HG02870 (cell line): Measurements from ENCODE around the gene UBE2QL1.

ENCODE experiments used
- ATAC-seq: cut with Tn5 transposase; IDR thresholded peaks from one replicate; pipeline ENCODE4 v1.9.1; 2021; ENCODE audit warnings: mild to moderate bottlenecking, moderate library complexity; ENCODE audit not compliant: unreplicated experiment

UBE2QL1 gene, protein sequence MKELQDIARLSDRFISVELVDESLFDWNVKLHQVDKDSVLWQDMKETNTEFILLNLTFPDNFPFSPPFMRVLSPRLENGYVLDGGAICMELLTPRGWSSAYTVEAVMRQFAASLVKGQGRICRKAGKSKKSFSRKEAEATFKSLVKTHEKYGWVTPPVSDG

DNA sequence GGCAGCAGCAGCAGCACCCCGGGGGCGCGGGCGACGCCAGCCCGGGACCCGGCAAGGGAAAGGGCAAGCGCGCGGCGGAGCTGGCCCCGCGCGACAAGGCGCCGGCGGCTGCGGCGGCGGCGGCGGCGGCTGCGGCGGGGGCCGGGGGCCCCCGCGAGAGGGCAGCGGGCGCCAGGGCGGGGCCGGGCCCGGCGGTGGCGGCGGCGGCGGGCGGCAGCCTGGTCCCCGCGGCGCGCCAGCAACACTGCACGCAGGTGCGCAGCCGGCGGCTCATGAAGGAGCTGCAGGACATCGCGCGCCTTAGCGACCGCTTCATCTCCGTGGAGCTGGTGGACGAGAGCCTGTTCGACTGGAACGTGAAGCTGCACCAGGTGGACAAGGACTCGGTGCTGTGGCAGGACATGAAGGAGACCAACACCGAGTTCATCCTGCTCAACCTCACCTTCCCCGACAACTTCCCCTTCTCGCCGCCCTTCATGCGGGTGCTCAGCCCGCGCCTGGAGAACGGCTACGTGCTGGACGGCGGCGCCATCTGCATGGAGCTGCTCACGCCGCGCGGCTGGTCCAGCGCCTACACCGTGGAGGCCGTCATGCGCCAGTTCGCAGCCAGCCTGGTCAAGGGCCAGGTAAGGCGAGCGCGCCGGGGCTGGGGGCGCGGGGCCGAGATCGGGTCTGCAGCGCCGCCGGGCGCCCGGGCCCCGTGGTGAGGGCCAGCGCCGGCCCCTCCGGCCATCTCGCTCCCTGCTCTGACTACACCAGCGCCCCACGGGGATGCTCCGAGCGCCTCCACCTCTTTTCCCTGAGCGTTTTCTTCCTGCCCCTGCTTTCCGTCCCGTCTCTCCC is at the start of gene UBE2QL1:
UBE2QL1 (plus strand) TSS at position 238 of the 843 bp plus-strand sequence; CDS start at position 273, 35 bp downstream.
- peak; percentile 50 for ATAC-seq

DNA sequence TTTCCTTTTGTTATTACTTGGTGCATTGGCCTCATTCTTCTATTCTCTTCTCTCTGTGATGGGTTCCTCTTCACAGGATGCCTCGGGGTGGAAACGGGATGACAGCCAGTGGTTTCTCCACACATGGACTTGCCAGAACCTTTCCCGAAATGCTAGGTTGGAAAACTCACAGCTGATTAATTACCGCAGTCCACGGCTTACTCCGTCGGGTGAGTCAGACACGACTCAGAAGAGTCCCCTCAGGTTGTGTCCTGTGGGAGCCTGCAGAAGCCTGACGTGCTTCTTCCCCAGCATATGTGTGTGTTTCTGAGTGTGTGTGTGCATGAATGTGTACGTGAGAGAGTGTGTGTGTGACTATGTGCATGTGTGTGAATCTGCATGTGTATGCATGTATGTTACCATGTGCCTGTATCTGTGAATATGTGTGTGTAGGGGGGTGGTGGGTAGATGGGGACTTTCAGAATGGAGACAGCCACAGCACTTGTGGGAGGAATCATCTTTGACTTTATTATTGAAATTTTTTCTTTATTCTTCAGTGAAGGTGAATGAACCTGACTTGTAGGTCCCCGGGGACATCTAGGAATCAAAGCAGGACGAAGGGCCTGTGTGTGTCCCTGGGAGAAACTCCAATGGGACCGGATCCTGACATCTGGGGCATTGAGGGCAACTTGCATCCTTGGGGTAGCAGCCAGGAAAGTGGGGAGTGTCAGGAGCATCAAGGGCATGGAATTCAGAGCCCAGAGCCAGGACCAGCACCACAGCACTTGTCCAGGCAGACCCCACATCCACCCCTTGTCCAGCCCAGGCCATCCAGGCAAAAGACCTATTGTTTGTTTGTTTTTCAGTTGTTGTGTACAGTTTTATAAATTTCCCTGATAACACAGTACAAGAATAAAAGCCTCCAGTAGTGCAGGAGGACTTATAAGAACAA is 48.4 kb upstream of the UBE2QL1 start:
- no peak for ATAC-seq

DNA sequence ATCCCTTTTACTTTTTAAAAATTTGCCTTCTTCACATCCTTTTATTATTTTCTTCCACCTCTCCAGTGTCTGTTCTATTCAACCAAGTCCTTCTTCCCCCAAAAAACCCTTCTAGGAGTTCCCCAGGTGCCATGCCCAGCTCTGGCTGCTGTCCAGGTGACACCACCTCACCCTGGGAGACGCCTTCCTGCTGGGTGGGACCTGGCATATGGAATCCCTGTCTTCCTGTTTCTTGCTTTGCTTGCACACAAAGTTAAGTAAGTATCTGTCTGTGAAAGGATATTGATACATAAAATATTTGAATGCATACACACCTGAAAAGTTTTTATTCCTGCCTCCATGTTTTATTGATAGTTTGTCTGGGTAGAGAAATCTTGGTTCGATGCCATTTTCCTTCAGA is 47.2 kb upstream of the UBE2QL1 start:
- no peak for ATAC-seq

DNA sequence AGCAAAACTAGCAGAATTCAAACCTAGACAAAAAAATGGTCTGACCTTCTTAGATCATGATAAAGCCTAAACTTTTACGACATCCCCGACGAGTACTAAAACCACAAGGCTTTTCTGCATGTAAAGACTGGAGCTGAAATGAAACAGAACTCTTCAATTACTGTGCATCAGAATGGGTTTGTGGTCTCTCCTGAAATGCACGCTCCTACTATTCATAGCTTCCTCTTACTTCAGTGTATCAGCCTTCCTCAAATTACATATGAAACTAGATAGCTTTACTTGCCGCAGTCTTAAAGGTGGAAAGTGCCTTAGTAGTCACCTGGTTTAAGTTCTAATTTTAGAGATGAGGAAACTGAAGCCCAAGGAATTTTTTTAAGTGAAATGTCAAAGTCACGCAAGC is 45.7 kb upstream of the UBE2QL1 start:
- peak; percentile 87 for ATAC-seq

DNA sequence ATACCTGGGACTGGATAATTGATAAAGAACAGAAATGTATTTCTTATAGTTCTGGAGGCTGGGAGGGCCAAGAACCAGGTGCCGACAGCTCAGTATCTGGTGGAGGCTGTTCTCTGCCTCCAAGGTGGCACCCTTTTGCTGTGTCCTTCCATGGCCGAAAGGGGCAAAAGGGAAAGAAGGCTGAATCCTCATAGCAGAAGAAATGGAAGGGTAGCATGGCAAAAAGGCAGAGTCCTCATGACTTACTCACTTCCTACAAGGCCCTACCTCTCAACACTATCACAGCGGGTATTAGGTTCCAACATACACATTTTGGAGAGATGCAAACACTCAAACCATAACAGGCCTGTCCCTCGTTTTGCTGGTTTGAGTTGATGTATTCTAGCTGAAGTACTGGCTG is 45.2 kb upstream of the UBE2QL1 start:
- no peak for ATAC-seq

DNA sequence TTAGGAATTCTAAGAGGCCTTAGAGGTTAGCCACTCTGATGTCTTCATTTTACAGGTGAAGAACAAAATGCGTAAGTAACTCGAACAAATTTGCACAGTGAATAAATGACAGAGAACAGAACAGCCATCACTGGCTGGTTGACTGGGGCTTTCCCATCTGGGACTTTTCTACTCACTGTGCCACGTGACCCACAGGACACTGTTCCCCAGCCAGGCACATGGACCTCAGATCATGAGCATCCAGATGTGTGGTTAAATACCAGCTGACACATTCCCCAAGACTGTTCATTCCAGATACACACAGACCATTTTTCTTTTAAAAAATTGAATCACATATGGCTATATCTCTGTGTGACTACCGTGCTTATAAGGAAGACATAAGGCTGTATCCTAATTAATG is 44.5 kb upstream of the UBE2QL1 start:
- ATAC-seq: peak; percentile 58

DNA sequence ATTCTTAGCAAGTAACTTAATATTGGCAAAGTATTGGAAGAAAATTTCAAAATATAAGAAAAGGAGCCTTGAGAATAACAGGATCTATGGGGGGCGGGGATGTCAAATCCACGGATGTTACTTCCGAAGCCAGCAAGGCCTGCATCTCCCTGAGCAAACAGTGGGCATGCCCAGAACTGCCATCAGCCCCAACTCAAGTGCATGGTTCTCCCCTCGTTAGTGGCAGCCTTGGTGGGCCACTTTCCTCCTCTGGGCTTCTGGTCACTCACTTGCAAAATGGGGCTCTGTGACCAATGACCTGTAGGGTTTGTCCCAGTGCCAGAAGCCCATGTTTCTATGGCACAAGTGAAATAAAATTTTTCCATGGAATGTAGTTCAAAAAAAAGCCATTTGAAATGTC is 43.1 kb upstream of the UBE2QL1 start:
- ATAC-seq: no peak

DNA sequence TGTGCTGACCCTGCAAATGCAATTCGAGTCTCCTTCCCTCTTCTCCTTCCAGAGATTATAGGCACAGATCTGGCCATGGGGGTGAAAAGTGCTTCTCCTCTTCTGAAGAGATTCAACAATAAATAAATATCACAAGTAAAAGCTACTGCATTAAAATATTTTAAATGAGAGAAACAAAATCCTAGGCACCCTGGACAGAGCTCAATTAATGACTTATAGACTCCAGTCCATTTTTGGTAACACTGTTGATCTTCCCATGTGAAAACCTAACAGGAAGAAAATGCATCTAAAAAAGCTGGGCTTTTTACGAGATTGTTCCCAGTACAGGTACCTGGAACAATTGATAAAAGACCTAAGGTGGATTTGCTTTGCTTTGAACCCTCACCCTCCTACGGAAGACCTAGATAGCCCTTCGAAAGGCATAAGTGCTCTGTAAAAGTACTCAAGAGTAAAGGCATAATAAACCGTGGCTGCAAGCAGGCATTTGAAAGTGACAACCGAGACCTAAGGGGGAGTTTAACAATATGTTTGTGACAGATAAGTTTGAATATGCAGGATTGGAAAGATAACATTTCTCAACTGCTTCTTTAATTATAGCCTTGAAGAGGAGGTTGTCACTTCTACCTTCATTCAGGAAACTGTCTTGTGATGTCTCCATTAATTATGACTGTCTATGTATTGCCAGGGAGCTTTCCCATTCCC is 41.0 kb upstream of the UBE2QL1 start:
- no peak for ATAC-seq

DNA sequence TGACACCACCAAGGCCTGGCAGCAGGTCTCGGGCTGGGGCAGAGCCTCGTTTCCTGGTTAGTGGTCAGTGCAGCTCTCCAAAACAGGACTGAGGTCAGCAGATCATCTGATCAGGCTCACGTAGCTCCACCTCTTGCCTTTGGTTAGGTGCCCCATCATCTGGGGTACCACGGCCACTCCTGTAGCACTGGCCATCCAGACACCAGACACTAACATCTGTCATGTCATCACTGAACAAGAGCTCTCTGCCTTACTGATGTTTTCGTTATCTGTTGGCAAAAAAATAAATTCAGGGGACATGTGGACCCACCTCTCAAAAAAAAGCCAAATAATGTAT is 40.4 kb upstream of the UBE2QL1 start:
- no peak for ATAC-seq

DNA sequence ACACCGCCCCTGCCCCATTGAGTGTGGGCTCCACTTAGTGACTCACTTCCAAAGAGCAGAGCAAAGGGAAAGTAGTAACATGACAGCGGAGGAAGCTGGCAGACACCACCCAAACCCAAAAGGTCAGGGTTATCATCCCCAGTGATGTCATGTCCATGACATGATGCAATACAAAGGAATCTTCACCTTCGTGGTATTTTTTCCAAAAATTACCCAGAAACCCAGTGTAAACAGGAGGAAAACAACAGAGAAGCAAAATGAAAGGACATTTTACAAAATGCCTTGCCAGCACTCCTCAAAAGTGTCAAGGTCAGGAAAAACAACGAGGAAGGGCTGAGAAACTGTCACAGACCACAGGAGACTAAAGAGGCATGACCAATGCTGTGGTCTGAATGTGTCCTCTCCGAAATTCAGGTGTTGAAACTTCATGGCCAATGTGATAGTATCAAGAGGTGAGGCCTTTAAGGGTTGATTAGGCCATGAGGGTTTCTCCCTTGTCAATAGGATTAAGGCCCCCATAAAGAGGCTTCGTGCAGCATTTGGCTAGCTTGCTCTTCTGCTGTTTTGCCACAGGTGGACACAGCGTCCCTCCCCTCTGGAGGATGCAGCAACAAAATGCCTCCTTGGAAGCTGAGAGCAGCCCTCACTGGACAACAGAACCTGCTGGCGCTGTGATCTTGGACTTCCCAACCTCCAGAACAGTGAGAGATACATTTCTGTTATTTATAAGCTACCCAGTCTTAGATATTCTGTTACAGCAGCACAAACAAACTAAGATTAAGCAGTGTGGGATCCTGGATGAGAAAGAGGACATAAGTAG is 39.8 kb upstream of the UBE2QL1 start:
- no peak for ATAC-seq

DNA sequence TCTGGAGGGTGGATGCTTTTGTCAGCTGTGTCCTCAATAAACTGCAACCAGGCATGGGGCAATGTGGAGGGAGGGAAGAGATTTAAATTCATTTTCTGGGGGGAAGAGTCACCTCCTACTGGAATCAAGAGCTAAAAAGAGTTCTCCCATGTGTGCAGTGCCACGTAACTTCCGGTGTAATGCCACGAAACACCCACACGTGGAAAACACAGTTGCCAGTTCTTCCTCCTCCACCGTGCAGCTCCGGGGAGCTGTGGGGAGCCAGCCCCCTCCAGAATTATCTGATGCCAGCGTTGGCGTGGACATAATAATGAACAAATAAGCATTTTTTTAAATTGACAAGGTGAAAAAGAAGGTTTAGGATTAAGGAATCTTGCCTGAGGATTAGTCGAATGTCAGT is 38.2 kb upstream of the UBE2QL1 start:
- no peak for ATAC-seq

DNA sequence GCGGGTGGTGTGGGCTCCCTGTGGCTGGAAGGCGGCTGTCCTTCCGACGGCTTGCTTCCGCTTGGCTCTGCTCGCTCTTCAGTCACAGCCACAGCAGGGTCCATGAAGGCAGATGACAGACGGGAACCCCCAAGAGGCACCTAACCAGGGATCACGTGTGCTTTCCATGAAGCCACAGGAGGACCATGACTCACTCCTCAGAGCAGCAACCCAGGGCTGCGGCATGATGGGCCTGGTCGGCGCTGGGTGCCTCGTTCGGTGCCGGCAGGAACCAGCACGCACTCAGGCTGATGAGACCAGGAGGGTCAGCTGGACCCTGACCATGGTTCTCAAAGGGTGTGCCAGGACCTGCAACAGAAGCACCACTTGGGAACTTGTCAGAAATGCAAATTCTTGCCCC is 37.5 kb upstream of the UBE2QL1 start:
- ATAC-seq: no peak

DNA sequence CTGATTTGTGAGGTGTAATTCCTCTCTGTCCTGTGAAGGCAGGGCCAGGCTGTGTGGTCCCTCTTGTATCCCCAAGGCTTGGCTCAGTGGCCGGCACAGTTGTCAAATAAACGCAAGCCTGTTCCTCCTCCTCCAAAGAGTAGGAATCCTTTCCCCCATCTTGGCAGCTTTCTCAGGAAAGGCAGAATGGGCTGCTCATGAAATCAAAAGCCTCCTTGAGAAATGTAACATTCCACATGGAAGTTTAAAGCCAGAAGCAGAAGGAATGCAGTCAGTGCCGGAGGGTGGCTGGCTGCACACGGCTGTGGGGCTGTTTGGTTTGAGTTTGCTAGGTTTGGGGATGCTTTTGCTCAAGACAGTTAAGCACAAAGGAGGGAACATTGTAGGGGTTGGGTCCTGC is 35.8 kb upstream of the UBE2QL1 start:
- no peak for ATAC-seq

DNA sequence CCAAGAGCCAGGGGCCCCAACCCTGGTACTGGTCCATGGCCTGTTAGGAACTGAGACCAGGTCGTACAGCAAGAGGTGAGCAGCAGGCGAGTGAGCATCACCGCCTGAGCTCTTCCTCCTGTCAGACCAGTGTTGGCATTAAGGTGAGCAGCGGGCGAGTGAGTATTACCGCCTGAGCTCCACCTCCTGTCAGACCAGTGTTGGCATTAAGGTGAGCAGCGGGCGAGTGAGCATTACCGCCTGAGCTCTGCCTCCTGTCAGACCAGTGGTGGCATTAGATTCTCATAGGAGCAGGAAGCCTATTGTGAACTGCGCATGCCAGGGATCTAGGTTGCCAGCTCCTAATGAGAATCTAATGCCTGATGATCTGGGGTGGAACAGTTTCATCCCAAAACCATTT is 31.0 kb upstream of the UBE2QL1 start:
- ATAC-seq: no peak

DNA sequence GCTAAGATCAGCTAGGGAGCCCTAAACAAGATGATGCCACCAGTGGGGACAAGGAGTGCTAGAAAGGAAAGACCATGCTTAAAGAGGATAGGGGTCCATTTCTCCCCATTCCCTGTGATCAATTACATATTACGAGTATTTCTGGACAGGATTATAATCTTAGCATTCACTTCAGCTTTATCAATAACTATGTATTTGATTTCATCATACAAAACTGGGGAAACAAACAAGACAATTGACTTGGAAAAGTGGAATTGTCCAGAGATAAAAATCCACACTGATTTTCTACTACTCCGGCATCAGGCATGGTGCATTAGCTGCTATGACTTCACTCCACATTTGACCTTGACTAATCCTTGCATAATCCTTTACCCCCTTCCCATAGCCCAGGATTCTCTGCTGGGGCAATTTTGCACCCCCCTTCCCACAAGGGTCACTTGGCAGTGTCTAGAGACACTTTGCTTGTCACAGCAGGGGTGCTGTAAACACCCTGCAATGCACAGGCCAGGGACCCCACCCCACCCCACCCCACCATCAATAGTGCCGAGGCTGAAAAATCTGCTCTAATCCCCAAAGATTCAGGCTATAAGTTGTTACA is 29.9 kb upstream of the UBE2QL1 start:
- ATAC-seq: no peak

DNA sequence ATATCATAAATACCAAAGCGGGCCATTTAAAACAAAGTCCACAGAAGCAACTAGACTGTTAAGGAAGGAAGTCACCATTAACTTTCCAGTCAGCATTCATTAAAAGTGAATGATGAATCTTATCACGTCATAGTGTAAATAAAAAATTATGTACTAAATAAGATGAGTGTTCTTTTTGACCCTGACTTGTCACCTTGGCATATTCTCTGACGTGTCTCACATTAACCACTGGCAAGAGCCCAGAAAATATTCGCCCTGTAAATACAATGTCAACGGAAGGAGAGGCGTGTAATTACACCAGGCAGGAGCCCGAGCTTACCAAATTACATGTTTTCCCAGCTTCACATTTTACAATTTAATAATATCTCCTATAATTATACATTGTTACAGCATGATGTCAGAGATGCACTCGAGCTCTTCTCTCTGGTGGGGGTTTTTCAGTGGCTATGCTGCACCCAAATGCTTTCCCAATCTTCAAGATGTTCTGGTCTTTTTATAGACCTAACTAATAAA is 29.3 kb upstream of the UBE2QL1 start:
- ATAC-seq: no peak

DNA sequence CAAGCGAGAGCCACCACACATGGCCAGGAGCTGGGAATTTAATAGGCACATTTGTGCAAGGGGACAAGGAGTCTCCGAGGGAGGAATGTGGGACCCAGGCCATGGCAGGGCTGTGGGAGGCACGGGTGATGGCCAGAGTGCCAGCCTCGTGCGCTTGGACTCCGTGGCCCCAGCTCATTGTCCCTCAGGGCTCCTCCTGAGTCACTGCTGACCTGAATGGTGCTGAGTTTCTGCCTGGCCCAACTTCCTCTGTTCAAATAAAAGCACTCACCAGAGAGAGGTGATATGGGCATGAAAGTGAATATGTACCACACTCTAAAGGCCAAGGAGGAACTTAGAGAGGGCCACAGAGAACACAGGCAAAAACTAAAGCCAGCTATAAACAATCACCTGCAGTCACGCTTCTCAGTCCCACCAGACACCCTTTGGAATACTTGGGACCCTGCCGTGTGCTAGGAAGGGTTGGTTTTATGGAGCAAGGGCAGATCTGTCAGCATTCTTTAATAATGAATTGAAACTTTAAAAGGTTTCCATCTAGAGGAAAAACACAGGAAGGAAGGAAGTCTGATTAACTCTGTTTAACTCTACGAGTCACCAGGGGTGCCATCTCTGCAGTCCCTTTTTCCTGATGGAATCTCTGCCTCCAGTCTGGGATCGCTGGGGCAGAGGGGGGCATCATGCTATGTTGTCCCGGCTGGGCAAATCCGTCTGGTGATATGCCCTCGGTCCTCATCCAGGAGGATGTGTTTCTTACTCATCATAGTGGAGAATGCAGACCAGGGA is 25.1 kb upstream of the UBE2QL1 start:
- ATAC-seq: no peak

DNA sequence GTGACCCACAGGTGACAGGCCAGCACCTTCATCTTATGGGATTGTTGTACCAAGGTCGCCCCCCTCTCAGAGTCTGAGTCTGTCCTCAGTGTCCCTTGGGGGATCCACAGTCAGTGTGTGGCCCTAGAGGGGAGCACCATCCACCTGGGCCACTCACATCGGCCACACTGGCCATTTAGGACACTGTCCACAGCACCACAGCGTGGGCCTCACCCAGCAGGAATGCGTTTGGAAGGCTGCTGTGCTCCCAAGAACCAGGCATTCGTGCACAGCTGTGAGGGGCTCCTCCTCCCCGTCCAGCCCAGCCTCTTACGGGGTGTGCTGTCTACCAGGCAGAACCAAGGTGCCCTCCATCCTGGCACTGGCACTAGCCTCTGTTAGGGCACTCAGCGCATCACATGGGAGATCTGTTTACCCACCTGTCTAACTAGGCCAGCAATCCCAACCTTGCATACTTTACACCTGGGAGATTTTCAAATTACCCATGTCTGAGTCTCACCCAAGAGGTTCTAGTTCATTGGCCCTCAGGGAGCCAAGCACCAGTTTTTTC is 24.5 kb upstream of the UBE2QL1 start:
- ATAC-seq: no peak

DNA sequence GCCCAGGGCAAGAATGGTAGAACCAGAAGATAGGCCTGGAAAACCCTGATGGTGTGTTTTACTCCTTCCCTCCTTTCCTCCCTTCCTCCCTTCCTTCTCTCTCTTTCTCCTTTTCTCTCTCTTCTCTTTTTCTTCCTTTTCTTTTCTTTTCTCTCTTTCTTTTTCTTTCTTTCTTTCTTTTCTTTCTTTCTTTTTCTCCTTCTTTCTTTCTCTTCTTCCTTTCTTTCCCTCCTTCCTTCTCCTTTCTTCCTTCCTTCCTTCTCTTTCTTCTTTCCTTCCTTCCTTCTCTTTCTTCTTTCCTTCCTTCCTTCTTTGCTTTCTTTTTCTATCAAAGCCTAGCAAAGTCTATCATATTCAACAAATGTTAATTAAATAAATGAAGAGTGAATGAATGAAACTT is 24.0 kb upstream of the UBE2QL1 start:
- no peak for ATAC-seq
